Astrocyte (in vitro differentiated cells and primary cell): ENCODE data around the gene C5orf15.

Experiments used
- EZH2 ChIP-seq: IDR thresholded peaks from 2 replicates; pipeline ENCODE4 v1.6.1; 2012; ENCODE audit warnings: mild to moderate bottlenecking, low read length, inconsistent platforms; ENCODE audit not compliant: insufficient read depth
- TF ChIP-seq, protein P1 (sequence below): IDR thresholded peaks from 2 replicates; pipeline ENCODE4 v1.5.1; 2011; ENCODE audit warnings: low read depth, mild to moderate bottlenecking, inconsistent platforms, low read length, moderate library complexity; ENCODE audit not compliant: insufficient read depth

DNA sequence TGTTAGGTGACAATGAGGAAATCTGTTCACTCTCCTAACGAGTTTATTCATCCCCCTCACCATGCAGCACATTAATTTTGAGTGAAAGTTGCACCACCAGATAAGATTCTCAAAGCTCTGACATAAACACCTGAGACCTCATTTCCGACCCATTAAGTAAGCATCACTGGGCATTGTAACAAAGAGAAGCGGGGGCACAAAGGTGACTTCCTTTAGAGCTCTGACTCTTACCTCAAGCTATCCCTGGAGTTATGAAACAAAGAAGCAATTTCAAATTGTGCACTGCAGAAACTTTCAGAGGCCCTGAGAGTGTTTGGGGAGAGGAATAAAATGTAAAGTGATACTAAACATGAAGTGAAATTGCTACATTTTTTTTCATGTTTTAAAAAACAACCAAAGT, 29.5 kb downstream of the C5orf15 start:
- TF ChIP-seq, protein P1, sequence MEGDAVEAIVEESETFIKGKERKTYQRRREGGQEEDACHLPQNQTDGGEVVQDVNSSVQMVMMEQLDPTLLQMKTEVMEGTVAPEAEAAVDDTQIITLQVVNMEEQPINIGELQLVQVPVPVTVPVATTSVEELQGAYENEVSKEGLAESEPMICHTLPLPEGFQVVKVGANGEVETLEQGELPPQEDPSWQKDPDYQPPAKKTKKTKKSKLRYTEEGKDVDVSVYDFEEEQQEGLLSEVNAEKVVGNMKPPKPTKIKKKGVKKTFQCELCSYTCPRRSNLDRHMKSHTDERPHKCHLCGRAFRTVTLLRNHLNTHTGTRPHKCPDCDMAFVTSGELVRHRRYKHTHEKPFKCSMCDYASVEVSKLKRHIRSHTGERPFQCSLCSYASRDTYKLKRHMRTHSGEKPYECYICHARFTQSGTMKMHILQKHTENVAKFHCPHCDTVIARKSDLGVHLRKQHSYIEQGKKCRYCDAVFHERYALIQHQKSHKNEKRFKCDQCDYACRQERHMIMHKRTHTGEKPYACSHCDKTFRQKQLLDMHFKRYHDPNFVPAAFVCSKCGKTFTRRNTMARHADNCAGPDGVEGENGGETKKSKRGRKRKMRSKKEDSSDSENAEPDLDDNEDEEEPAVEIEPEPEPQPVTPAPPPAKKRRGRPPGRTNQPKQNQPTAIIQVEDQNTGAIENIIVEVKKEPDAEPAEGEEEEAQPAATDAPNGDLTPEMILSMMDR, result no peak
- no peak for TF ChIP-seq EZH2
